Lower lobe of right lung (tissue), 2 donors: ENCODE measurements around the gene KYNU. TPM values are rescaled to one million over a fixed set of nuclear protein-coding genes. Genes with fewer than 3 reads are reported as not detected.
A peak's percentile ranks its signal among the peaks of the same experiment; 100 is the strongest.

ENCODE experiments used
- ATAC-seq, 2 donors: fragments of 200-7000 bp; cut with Tn5 transposase; one replicate each; pipeline ENCODE4 v1.9.1; 2020 to 2022; ENCODE audit warnings: mild to moderate bottlenecking in 2 of 2, moderate library complexity in 2 of 2
- DNase-seq: peaks from one replicate; pipeline ENCODE4 v3.0.0-alpha.2; 2020
- H3K27ac ChIP-seq: fragments of 200-600 bp; one replicate; pipeline ENCODE4 v1.8.0; 2022
- H3K27me3 ChIP-seq: fragments of 200-600 bp; one replicate; pipeline ENCODE4 v1.8.0; 2022; ENCODE audit warnings: low read depth
- H3K36me3 ChIP-seq: fragments of 200-600 bp; one replicate; pipeline ENCODE4 v1.8.0; 2022; ENCODE audit warnings: mild to moderate bottlenecking
- H3K4me1 ChIP-seq: fragments of 200-600 bp; one replicate; pipeline ENCODE4 v1.8.0; 2022
- H3K4me3 ChIP-seq: fragments of 200-600 bp; one replicate; pipeline ENCODE4 v1.8.0; 2022; ENCODE audit warnings: mild to moderate bottlenecking
- H3K9me3 ChIP-seq: fragments of 200-600 bp; one replicate; pipeline ENCODE4 v1.8.0; 2022
- CTCF ChIP-seq: fragments of 200-600 bp; IDR thresholded peaks from one replicate; pipeline ENCODE4 v1.8.0; 2022; ENCODE audit warnings: antibody characterized with exemption, mild to moderate bottlenecking
- intact Hi-C: fragments of 100-400 bp; cut with DNase I; formaldehyde crosslinking; loops from one replicate; pipeline ENCODE4 v1.11.0; 2022
- total RNA-seq: library from RNA; stranded (reverse); fragmentation: NEBNext Ultra II Directional; extraction: Animal tissue kit (Norgen Biotek cat#: 25700); gene quantifications from one replicate; pipeline ENCODE4 v1.2.1, GENCODE V29; 2021
- donor health status: DM: no; HTN: yes; CAD: no; lungs with severe emphysema.

KYNU gene
- total RNA-seq, 1 donor from 2014 or later, result 30.6 TPM

- no peaks in the 10 kb centered on the region for H3K36me3 ChIP-seq
- TF ChIP-seq CTCF, result no peak
- ATAC-seq (no peak), DNase-seq (no peak)
- no peaks in the 10 kb centered on the region for H3K9me3 ChIP-seq
- intact Hi-C loops, result no loop called here
- no peak overlapping the region for H3K4me3 ChIP-seq
- no peak overlapping the region for H3K27ac ChIP-seq
- no peaks in the 10 kb centered on the region for H3K27me3 ChIP-seq
- no peaks in the 10 kb centered on the region for H3K4me1 ChIP-seq
These were observed 124.0 kb downstream of the KYNU start for GRCh38 chr2:143001501-143001900.

GRCh38 chr2:143015656-143016055, 138.2 kb downstream of the KYNU start:
- Histone ChIP-seq H3K9me3 (no peaks in the 10 kb centered on the region), H3K27me3 (no peaks in the 10 kb centered on the region), H3K27ac (no peak overlapping the region), H3K36me3 (no peaks in the 10 kb centered on the region), H3K4me3 (no peak overlapping the region), H3K4me1 (no peaks in the 10 kb centered on the region)
- no peak for DNase-seq
- TF ChIP-seq CTCF, result no peak
- no peak for ATAC-seq
- intact Hi-C loops, result no loop called here

GRCh38 chr2:143026411-143027054, 149.1 kb downstream of the KYNU start:
- DNase-seq, result no peak
- H3K36me3 ChIP-seq, result no peaks in the 10 kb centered on the region
- H3K9me3 ChIP-seq, result no peaks in the 10 kb centered on the region
- no peak for TF ChIP-seq CTCF
- no peak overlapping the region for H3K27ac ChIP-seq
- intact Hi-C loops, result no loop called here
- H3K4me1 ChIP-seq, result no peaks in the 10 kb centered on the region
- H3K4me3 ChIP-seq, result no peak overlapping the region
- peak; percentile 32 to 37 for ATAC-seq
- no peaks in the 10 kb centered on the region for H3K27me3 ChIP-seq

- no peaks in the 10 kb centered on the region for H3K27me3 ChIP-seq
- DNase-seq, result no peak
- intact Hi-C loops, result no loop called here
- H3K4me3 ChIP-seq, result no peak overlapping the region
- no peak overlapping the region for H3K27ac ChIP-seq
- ATAC-seq, result no peak
- TF ChIP-seq CTCF, result no peak
- H3K9me3 ChIP-seq, result no peaks in the 10 kb centered on the region
- H3K36me3 ChIP-seq, result no peaks in the 10 kb centered on the region
- no peaks in the 10 kb centered on the region for H3K4me1 ChIP-seq
These were observed 151.7 kb downstream of the KYNU start for GRCh38 chr2:143029141-143029540.

GRCh38 chr2:143030127-143030526, 152.7 kb downstream of the KYNU start:
- DNase-seq (no peak), ATAC-seq (peak; percentile 49 to 62)
- H3K4me1 ChIP-seq, result no peaks in the 10 kb centered on the region
- H3K9me3 ChIP-seq, result no peaks in the 10 kb centered on the region
- H3K4me3 ChIP-seq, result no peak overlapping the region
- H3K27ac ChIP-seq, result no peak overlapping the region
- no peaks in the 10 kb centered on the region for H3K27me3 ChIP-seq
- intact Hi-C loops, result no loop called here
- TF ChIP-seq CTCF, result no peak
- no peaks in the 10 kb centered on the region for H3K36me3 ChIP-seq
